RPMI8226 (cell line): ENCODE results near the gene DNAH1.

Experiments used
- DNase-seq: peaks from one replicate; pipeline ENCODE4 v3.0.0-alpha.2; 2015

The DNAH1 gene

DNA sequence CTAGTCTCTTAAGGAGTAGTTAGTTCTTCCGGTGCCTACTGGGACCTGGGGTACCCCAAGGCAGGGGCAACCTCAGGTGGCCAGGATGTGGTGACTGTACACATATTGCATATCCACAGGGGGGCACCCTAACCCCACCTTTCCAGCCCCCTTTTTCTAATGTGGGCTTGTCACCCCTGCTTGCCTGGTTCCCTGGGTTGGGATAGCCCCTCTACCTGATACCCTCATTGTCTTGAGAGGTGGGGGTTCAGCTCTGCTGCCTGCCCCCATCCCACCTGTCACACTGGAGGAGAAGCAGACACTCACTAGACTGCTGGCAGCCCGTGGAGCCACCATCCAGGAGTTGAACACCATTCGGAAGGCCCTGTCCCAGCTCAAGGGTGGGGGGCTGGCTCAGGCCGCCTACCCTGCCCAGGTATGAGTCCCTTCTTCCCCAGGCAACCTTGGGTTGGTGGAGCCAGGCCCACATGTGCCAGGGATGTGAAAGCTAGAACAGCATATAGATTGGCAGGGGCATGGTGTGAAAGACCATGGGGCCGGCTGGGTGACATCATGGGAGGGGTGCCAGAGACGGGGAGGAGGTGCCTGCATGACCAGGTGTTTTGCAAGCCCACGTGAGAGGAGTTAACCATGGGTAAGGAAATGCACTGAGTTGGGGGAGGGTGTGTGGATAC is 24.5 kb upstream of the DNAH1 start:
- peak; percentile 52 for DNase-seq

DNA sequence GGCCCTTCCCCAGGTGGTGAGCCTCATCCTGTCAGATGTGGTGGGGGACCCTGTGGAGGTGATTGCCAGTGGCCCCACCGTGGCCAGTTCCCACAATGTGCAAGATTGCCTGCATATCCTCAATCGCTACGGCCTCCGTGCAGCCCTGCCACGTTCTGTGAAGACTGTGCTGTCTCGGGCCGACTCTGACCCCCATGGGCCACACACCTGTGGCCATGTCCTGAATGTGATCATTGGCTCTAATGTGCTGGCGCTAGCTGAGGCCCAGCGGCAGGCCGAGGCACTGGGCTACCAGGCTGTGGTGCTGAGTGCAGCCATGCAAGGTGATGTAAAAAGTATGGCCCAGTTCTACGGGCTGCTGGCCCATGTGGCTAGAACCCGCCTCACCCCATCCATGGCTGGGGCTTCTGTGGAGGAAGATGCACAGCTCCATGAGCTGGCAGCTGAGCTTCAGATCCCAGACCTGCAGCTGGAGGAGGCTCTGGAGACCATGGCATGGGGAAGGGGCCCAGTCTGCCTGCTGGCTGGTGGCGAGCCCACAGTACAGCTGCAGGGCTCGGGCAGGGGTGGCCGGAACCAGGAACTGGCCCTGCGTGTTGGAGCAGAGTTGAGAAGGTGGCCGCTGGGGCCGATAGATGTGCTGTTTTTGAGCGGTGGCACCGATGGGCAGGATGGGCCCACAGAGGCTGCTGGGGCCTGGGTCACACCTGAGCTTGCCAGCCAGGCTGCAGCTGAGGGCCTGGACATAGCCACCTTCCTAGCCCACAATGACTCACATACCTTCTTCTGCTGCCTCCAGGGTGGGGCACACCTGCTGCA is 23.7 kb upstream of the DNAH1 start:
- DNase-seq = no peak

DNA sequence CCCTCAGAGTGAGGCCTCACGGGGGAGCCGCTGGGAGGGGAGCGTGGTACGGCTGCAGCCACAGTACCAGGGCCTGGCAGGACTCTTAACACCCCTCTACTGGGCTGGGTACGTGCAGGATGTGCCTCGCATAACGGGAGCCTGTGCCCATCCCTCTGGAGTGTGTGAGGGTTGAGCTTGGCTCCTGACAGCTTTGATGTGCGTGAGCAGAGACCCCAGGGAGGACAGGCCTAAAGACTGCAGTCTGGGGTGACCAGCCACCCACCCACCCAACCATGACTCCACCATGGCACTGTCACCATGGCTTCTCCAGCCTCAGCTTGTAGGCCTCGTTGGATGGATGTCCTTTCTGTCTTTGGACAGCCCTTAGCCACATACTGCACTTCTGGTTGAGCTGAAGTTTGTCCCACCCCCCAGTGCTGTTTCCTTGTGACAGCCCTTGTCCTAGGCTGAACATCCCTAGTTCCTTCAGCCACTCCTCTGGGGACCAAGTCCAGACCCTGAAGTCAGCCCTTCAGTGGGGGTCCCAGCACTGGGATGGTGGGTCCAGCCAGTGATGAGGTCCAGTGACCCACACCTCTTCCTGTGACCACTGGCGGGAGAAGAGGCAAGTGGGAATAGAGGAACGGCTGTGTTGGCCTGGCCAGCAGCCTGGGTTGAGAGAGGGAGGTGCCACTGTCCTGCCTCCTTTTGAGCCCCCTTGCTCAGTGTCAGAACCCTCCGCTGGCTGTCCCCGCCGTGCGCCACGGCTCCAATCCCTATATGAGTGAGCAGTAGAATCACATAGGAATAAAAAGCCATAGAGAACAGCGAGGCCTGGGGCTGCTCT is 22.4 kb upstream of the DNAH1 start:
- DNase-seq = no peak

DNA sequence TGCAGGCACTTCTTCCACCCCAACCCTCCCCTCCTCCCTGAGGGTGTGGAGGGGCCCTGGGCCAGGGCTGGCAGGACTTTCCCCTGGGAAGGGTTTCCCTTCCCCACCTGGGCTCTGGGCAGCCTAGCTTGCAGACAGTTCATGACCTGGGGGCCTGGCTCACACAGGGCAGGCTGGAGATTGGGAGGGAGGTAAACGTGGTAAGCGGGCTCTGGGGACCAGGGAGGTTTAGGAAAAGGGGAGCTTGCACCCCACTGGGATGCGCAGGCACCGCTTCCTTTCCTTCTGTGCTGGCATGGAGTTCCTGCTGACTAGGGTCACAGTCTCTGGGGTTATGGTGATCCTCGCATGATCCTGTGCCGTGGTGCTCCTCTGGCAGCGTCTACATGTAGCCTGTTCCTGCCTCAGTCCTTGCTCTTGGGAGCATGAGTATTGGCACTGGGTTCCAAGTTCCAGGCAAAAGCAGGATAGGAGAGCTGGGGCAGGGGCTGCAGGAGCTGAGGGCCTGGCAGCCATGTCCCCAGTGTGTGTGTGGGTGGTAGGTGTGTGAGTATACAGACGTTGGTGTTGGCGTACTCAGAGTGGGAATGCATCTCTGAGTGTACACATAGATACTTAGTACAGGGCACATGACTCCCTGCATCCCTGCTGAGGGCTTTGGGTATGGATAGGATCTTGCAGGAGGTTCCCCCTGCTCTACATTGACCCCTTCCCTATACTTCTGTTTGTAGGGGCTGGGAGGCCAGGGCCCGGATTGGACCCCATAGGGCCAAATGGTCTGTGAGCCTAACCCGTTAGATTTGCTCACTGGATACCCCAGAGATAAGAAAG is 21.6 kb upstream of the DNAH1 start:
- DNase-seq = no peak

DNA sequence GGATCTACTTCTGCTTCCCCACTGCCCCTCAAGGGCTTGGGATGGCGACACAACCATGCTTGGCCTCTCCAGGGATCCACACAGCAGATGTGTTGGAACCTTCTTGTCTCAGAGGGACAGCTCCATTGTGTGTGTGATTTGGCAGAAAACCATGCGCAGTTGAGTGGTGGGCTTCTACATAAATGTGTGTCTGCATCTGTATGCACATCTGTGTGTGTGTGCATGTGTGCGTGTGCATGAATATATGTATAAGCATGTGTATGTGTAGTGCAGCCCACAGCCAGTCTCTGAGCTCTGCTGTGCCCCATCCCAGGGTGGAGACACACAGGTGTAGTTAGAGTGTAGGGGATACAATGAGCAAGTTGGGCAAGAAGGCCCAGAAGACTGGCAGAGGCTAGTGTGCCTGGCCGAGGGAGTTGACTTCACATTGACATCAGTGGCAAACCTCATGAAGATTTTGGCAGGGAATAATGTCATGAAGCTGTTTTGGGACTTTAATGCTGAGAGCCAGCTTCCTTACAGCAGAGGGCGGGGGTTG is 20.4 kb upstream of the DNAH1 start:
- DNase-seq = no peak

DNA sequence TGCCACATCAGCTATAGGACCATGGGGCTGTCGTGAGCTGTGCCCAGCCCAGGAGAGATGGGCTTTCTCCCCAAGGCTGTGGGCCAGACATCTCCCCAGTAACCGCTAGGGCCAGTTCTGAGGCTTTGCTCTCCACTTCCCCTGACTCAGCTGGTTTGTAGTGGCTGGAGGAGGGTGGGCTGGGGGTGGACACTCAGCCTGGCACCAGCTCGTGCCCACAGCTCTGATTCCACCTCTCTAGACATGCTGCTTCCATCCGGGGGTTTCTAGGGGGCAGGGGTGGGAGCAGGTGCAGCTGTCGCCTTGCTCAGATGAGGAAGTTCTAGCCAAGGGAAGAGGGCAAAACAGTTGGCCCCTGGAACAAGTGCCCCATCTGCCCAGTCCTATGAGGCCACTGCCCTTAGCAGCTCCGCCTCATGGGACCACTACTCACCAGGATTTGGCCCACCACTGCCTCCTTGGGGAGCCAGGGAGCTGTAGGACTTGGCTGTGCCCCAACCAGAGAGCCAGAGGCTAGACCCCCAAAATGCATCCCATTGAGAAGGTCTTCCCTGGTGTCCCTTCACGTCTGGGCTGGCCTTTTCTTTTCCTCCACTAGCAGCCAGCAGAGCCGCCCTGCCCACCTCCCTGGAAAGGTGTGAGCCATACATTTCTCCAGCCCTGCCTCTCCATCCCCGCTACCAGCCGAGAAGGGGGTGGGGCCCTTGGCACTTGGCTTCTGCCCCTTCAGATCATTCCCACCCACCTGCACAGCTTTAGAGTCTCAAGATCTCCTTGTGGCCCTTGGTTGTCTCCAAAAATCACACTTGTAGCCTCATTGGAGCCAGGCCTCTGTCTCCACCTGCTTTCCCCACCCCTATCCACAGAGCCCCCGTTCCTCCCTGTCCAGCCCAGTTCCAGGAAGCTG is 18.6 kb upstream of the DNAH1 start:
- no peak for DNase-seq

DNA sequence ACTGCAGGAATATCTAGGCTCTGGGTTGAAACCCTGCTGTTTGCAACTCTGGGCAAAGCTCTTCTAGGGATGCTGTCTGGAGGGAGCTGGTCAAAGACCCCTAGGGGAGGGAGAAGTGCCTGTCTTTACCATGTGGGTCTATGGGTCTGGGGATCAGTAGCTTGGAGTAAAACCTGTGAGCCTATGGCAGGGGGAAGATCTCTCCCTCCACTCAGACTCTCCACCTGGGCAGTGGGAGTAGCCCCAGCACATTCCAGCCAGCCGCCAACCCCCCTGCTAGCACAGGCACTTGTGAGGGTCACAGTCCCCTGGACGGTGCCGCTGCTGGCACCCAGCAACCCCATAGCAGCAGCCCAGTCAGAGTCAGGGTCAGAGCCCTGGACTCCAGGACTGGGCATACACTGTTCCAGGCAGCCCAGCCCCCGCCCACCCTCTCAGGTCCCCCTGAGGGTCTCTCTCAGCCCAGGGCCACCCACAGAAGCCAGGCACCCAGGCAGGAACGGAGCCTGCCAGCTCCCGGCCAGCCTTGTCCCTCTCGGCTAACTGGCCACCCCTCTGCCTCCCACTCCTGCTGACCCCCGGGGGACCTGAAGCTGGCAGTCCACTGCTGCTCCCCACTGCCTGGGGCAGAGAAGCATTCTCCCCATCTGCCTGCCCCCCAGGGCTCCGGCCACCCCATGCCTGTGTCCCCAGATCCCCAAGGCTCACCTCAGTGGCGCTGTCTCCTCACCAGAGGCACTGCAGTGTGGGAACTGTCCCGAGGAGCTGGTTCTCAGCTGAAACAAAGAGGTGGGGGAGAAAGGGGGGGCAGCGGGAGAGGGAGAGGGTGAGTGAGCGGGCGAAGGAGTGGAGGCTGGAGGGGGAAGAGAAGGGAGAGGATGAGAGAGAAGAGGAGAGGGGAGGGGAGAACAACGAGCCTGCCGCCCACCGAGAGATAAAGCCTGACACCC is 17.7 kb upstream of the DNAH1 start:
- no peak for DNase-seq

DNA sequence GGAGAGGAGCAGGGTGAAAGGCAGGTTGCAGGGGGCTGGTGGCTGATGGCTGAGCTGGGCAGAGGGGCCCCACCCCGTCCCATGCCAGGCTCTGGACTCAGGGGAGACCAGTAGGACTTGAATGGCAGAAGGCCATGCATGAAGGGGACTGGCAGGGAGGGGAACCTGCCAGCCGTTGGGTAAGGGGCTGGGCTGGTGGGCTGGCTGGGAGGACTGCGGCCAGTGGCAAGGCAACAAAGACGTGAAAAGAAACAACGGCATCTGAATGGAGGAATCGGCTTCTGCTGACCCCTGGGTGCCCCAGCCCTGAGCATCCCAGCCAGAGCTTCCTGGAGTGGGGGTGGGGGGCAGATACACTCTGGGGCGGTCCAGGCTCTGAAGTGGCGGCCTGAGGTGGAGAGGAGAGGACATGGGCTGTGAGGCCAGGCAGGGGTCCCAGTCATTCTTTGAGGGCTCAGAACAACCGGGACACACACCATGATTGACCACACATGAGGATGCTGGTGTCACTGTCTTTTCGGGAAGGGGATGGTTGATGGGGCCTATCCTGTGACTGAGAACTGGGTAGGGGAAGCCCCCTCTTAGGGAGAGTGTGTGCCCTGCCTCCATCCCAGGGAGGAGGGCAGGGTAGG is 16.8 kb upstream of the DNAH1 start:
- no peak for DNase-seq

DNA sequence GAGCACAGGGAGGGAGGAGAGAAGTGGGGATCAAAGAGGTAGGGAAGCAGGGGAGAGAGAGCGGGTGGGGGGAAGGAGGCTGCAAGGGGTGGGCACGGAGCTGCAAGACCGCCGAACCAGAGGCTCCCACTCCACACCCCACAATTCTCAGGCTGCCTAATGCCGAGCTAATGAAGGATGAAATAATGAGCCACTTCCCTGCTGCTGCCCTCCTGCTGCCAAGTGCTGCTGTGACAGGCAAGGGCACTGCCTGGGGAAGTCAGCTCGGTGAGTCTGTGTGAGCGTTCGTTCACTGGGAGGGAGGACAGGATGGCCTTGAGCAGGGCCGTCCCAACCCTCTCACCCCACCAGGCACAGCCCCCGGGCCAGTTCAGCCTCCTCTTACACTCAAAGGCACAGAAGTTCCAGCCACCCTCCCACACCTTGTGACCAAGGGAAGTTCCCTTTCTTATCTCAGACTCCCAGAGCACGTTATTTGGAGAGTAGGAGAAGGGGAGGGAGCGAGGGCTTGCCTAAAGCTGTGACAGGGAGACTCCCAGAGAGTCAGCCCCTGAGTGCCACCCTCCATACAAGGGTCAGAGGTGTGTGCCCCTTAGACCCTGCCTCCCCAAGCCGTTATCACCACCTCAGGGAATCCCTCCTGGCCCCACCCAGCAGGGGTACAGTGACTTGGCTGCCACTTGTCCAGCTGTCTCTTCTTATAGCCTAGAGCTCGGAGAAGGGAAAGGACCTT is 16.1 kb upstream of the DNAH1 start:
- no peak for DNase-seq

DNA sequence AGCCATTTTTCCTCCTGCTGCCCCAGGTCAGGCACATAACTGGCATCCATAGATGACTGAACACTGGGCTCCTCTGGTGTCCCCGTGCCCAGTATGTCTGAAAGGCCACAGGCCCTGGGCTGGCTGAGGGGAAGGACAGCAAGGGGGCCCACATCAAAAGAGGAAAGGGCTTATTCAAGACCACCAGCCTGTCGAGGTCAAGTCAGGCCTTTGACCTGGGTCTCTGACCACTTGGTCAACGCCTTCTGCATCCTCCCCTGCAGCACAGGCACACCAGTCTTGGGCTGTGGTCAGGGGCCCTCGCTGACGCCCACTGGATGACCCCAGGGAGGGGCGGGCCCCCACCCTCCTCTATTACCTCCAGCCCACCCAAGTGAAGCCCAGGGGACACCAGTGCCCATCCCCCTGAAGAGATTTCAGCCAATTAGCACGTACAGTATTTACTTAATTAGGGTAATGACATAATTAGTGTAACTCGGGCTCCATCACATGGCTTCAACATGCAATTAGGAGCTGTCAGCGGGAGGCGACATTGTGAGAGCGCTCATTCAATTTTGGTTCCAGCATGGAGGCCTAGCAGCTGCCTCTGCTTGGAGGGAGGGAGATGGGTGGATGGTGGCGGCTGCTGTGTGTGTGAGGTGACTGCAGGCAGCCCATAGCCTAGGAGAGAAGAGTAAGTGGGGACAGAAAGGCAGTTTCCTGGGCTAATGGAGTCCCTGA is 13.5 kb upstream of the DNAH1 start:
- no peak for DNase-seq

DNA sequence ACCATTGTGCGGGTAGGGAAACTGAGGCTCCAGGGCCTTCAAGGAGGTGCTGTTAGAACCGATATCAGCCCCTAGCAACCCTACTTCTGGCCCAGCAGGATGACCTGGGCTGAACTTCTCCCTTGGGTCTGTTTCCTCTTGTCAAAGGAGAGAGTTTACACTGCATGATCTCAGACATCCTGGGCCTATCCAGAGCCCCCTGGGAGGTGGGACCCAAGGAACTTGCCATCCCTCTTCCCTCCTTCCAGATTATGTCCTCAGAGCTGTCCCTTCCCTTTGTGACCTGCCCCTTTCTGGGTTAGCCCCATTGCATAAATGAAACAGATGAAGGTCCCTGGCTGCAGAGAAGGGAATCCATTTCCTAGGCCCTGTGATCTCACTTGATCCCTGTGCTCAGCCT is 12.3 kb upstream of the DNAH1 start:
- DNase-seq = no peak

DNA sequence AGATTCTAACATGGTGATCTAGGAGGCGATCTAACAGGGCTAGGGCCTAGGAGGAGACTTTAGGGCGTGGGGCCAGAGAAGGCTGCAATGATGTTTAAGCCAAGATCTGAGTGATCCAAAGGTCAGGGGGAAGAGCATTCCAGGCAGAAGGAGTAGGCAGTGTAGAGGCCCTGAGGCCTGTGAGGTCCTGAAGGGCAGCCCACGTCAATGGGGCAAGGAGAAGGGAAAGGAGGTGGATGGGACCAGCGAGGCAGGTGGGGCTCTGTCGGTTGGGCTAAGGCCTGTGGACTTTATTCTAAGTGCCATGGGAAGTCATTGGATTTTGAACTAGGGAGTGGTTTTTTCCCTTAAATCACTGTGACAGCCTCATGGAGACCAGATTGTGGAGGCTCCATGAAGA is 10.2 kb upstream of the DNAH1 start:
- DNase-seq = no peak

DNA sequence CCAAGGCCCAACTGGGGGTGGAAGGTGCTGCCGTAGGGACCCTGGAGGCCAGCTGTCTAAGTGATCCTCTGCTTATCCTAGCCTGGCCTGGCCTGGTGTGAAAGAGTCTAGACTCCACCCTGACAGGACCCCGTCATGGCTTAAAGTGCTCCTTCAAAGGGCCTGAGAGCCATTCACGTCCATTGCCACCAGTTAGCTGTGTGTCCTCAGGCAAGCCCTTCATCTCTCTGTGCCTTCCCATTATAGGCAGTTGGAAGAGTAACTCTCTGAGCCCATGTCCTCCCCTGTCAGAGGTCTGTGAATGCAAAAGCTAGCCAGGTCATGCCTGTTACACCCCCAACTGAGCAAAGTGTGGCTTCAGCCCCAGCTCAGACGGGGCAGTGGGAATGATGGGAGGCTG is 9.1 kb upstream of the DNAH1 start:
- no peak for DNase-seq

DNA sequence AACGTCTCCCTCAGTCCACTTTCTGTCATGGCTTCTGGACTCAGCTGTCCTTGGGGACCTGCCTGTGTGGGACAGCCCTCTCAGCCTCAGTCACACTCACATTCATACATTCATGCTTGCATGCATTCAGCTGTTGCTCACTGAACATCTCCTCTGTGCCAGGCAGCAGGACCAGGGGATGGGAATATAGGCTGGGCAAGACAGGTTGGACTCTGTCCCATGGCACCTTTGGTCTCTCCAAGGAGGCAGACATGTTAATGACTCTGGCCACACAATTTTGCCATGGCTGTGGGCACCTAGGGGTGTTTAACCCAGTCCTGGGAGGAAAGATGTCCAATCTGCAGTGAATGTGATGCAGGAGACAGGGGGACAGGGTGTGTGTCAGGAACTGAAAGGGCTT is 7.8 kb upstream of the DNAH1 start:
- no peak for DNase-seq

DNA sequence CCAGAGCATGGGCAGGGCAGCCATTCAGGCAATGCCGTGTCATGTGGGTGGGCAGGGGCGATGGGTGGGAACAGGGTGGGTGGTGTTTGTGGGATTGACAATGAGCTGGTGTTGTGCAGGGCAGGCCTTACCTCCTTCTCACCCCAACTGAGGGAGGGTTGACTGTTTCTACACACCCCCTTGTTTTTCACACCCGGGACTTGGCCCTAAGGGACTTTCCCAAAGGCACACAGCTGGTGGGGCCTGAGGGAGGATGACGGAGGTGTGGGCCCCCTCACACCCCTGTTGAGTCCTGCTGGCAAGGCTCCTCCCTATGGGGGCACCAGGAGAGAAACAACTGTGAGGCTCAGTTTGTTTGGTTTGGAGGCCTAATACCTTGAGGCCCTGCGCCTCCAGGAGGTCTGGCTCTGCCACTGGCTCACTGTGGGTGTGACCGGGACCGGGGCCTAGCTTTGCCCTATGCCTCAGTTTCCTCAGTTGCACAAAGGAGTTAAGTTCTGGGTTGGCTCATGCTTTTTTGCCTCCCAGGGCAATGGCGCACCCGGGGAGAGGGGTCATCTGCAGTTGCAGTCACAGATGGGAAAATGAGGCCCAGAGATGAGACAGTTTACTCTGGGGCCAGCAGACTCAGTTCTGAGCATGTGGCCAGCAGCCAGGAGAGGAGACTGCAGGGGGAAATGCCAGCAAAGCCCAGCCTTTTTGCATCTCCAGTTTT is 5.1 kb upstream of the DNAH1 start:
- DNase-seq = peak; percentile 58

DNA sequence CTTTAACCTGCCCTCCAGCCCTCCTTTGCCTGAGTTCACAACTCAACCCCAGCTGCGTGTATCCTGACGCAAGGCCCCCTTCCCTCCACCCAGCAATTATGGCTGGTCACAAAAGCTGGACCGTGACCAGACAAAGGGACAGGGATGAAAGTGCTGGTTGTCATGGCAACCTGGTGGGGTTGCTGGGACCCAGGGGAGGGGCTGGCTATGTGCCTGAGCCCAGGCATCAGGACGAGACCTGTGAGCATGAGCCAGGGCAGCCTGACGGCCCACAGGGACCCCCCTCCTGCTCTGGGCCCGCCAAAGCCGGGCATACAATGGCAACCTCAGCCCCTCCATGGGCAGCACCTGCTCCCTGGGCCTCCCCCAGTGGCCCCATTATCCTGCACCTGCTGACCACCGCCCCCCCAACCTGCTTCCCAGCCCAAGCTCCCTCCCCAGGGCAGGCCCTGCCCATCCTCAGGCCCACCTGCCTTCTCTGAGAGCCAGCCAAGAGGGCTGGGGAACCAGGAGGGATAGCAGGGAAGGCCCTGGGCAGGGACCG is 4.5 kb upstream of the DNAH1 start:
- DNase-seq = no peak

DNA sequence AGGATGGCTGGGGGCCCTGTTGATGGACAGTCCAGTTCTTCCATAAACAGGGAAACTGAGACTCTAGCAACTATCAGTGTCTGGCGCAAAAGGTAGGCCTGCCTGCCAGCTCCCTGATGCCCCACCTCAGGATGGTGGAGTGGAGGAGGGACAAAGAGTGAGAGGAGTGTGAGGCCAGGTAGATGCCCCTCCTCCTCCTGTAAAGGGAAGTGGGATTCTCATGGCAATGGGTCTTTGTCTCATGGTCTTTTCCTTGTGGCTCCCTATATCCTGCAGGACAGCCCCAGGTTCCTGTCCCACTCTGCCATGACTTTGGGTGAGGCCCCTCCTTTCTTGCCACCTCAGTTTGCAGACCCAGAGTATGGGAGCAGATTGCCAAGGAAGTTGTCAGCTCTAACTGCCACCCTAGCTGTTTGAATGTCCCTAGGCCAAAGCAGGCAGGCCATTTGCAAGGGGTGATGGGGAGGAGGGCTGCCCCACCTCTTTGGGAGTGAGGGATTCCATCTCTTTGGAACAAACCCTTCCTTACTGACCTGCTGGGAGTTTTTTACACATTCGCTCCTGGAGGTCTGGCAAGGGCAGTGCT is 2.8 kb upstream of the DNAH1 start:
- DNase-seq = peak; percentile 68
